CD14-positive monocyte (primary cell): ENCODE data around the gene SH3GL3. TPM values are rescaled to one million over a fixed set of nuclear protein-coding genes. Genes with fewer than 3 reads are reported as not detected.

Source experiments
- DNase-seq, 3 donors: peaks; one replicate each; pipeline ENCODE4 v3.0.0-alpha.2; 2011 to 2022
- H2AFZ ChIP-seq: 2 replicates; pipeline ENCODE4 v1.6.0; 2012; ENCODE audit warnings: mild to moderate bottlenecking, low read depth, low read length, inconsistent platforms; ENCODE audit not compliant: insufficient read depth, poor library complexity, severe bottlenecking
- H3K27ac ChIP-seq, 2 donors: 1 replicate in 1 of 2; 2 replicates in 1 of 2; pipeline ENCODE4 v1.5.1; 2012 to 2013; ENCODE audit warnings: low read length in 2 of 2, control low read depth in 1 of 2, inconsistent platforms in 1 of 2, low read depth in 1 of 2, mild to moderate bottlenecking in 1 of 2
- H3K27me3 ChIP-seq, 2 donors: one replicate each; pipeline versions ENCODE4 v1.6.0 to v1.6.1; 2011 to 2013; ENCODE audit warnings: low read length in 2 of 2; ENCODE audit not compliant: control insufficient read depth in 2 of 2, insufficient read depth in 2 of 2
- H3K36me3 ChIP-seq, 2 donors: replicated peaks in 1 of 2; 1 replicate in 1 of 2; 2 replicates in 1 of 2; pipeline versions ENCODE4 v1.5.1 to v1.6.1; 2012 to 2013; ENCODE audit warnings: low read length in 2 of 2, control low read depth in 1 of 2, inconsistent platforms in 1 of 2, mild to moderate bottlenecking in 1 of 2; ENCODE audit not compliant: insufficient read depth in 2 of 2, control insufficient read depth in 1 of 2
- H3K4me1 ChIP-seq, 2 donors: 1 replicate in 1 of 2; 2 replicates in 1 of 2; pipeline versions ENCODE4 v1.5.1 to v1.6.1; 2012 to 2013; ENCODE audit warnings: low read length in 2 of 2, control low read depth in 1 of 2, inconsistent platforms in 1 of 2, mild to moderate bottlenecking in 1 of 2, moderate library complexity in 1 of 2; ENCODE audit not compliant: insufficient read depth in 2 of 2, control insufficient read depth in 1 of 2
- H3K4me2 ChIP-seq: replicated peaks from 2 replicates; pipeline ENCODE3; 2012; ENCODE audit warnings: low read length, moderate library complexity, mild to moderate bottlenecking; ENCODE audit not compliant: poor library complexity, severe bottlenecking; ENCODE audit errors: extremely low read depth
- H3K4me3 ChIP-seq, 3 experiments: fragments of 200-600 bp in 1 of 3; sonication (generic) in 1 of 3; replicated peaks in 1 of 3; 1 replicate in 2 of 3; 2 replicates in 1 of 3; pipeline ENCODE4 v1.5.1; 2011 to 2013; ENCODE audit warnings: low read length in 3 of 3, mild to moderate bottlenecking in 3 of 3, control low read depth in 2 of 3, low read depth in 2 of 3, inconsistent platforms in 1 of 3, moderate library complexity in 1 of 3
- H3K79me2 ChIP-seq: 2 replicates; pipeline ENCODE4 v1.6.0; 2012; ENCODE audit warnings: mild to moderate bottlenecking, control low read depth, inconsistent platforms, low read length, moderate library complexity; ENCODE audit not compliant: insufficient read depth
- H3K9ac ChIP-seq: 2 replicates; pipeline ENCODE4 v1.6.0; 2017; ENCODE audit warnings: low read length, mild to moderate bottlenecking; ENCODE audit not compliant: insufficient read depth, poor library complexity, severe bottlenecking
- H3K9me3 ChIP-seq, 2 donors: replicated peaks in 1 of 2; 1 replicate in 1 of 2; 2 replicates in 1 of 2; pipeline versions ENCODE4 v1.5.1 to v1.6.1; 2012 to 2013; ENCODE audit warnings: low read length in 2 of 2, control low read depth in 1 of 2; ENCODE audit not compliant: control insufficient read depth in 1 of 2, insufficient read depth in 1 of 2
- H4K20me1 ChIP-seq: 2 replicates; pipeline ENCODE4 v1.6.0; 2012; ENCODE audit warnings: mild to moderate bottlenecking, low read length, control low read depth, moderate library complexity; ENCODE audit not compliant: insufficient read depth
- H3K27ac Mint-ChIP-seq, 7 donors: one replicate each; pipeline ENCODE4 v1.8.0; 2020; ENCODE audit warnings: mild to moderate bottlenecking in 7 of 7, mixed read lengths in 7 of 7, moderate library complexity in 6 of 7, inconsistent platforms in 2 of 7
- H3K27me3 Mint-ChIP-seq, 3 donors: one replicate each; pipeline ENCODE4 v1.8.0; 2021 to 2022; ENCODE audit warnings: low read depth in 3 of 3, mild to moderate bottlenecking in 3 of 3, mixed read lengths in 3 of 3, moderate library complexity in 3 of 3, inconsistent platforms in 1 of 3
- H3K36me3 Mint-ChIP-seq, 2 donors: one replicate each; pipeline ENCODE4 v1.8.0; 2020; ENCODE audit warnings: mixed read lengths in 2 of 2, inconsistent platforms in 1 of 2, mild to moderate bottlenecking in 1 of 2
- H3K4me1 Mint-ChIP-seq: one replicate; pipeline ENCODE4 v1.8.0; 2020; ENCODE audit warnings: mild to moderate bottlenecking, mixed read lengths
- H3K4me3 Mint-ChIP-seq, 2 donors: one replicate each; pipeline ENCODE4 v1.8.0; 2020; ENCODE audit warnings: mild to moderate bottlenecking in 2 of 2, mixed read lengths in 2 of 2, moderate library complexity in 1 of 2
- H3K9me3 Mint-ChIP-seq, 7 donors: one replicate each; pipeline ENCODE4 v1.8.0; 2020 to 2022; ENCODE audit warnings: mixed read lengths in 7 of 7, mild to moderate bottlenecking in 6 of 7, moderate library complexity in 6 of 7, inconsistent platforms in 2 of 7
- CTCF ChIP-seq: fragments of 200-600 bp; IDR thresholded peaks from one replicate; pipeline ENCODE4 v1.8.0; 2022; ENCODE audit warnings: antibody characterized with exemption, mild to moderate bottlenecking
- WGBS: methylation state at CpG from one replicate; pipeline ENCODE4 v1.1.5; 2013; ENCODE audit warnings: missing lambda C conversion rate; ENCODE audit not compliant: insufficient coverage; 5-methylcytosine and 5-hydroxymethylcytosine counted together
- intact Hi-C, 2 donors: fragments of 100-400 bp; cut with micrococcal nuclease; formaldehyde crosslinking; loops; one replicate each; pipeline versions ENCODE4 v1.15.0 to v1.15.1; 2023
- polyA plus RNA-seq, 3 donors: library from polyadenylated mRNA; depleted of rRNA in 1 of 3; unstranded in 2 of 3; stranded (reverse) in 1 of 3; fragments of 300-500 nt in 2 of 3; fragments of >200 nt in 1 of 3; fragmentation: Illumina TruSeq in 2 of 3; gene quantifications; 1 replicate in 2 of 3; 2 replicates in 1 of 3; pipeline ENCODE4 v1.2.3, GENCODE V29; 2012 to 2021

SH3GL3 gene
- polyA plus RNA-seq, 3 donors: not detected

- H3K79me2 ChIP-seq: no peaks in the 10 kb centered on the region
- H3K9me3 Mint-ChIP-seq: peaks cover 0 to 1% (median 0%) of the 10 kb centered on the region in 7 donors
- no peak overlapping the region for H3K27ac ChIP-seq
- no peak for TF ChIP-seq CTCF
- H2AFZ ChIP-seq: no peak overlapping the region
- no peaks in the 10 kb centered on the region for H3K27me3 ChIP-seq
- intact Hi-C loops: loop anchor here in 1 of 2 donors (5.0 kb wide), 1 partner anchor 311 kb away; no protein-coding TSS in a partner anchor
- H3K36me3 Mint-ChIP-seq: no peaks in the 10 kb centered on the region
- H3K27me3 Mint-ChIP-seq: peaks cover 5 to 7% (median 5%) of the 10 kb centered on the region in 3 donors
- no peak overlapping the region for H3K4me2 ChIP-seq
- no peak for DNase-seq
- H3K36me3 ChIP-seq: no peaks in the 10 kb centered on the region
- no peak overlapping the region for H3K27ac Mint-ChIP-seq
- no peaks in the 10 kb centered on the region for H4K20me1 ChIP-seq
- no peaks in the 10 kb centered on the region for H3K4me1 ChIP-seq
- no peaks in the 10 kb centered on the region for H3K9me3 ChIP-seq
- no peak overlapping the region for H3K4me3 ChIP-seq
- H3K4me3 Mint-ChIP-seq: no peak overlapping the region
- no peak overlapping the region for H3K9ac ChIP-seq
- WGBS: no CpG with 5 or more reads among the region's 5 CpGs
- H3K4me1 Mint-ChIP-seq: no peaks in the 10 kb centered on the region
These were observed 111.0 kb downstream of the SH3GL3 start for GRCh38 chr15:83558146-83558545.

GRCh38 chr15:83559310-83559966 lies 112.3 kb downstream of the SH3GL3 start:
- DNase-seq: peak in 2 of 3 donors; percentile 10 to 25
- Histone ChIP-seq H3K36me3 (no peaks in the 10 kb centered on the region), H3K4me3 (no peak overlapping the region), H3K27me3 (no peaks in the 10 kb centered on the region), H4K20me1 (no peaks in the 10 kb centered on the region), H2AFZ (no peak overlapping the region), H3K79me2 (no peaks in the 10 kb centered on the region), H3K27ac (no peak overlapping the region), H3K4me1 (no peaks in the 10 kb centered on the region), H3K9ac (no peak overlapping the region), H3K4me2 (no peak overlapping the region), H3K9me3 (no peaks in the 10 kb centered on the region)
- Mint-ChIP-seq H3K27me3 (peaks cover 5 to 8% (median 5%) of the 10 kb centered on the region in 3 donors), H3K36me3 (no peaks in the 10 kb centered on the region), H3K9me3 (no peaks in the 10 kb centered on the region), H3K27ac (peak overlapping the region in 1 of 7 donors; percentile 16), H3K4me1 (no peaks in the 10 kb centered on the region), H3K4me3 (no peak overlapping the region)
- WGBS: 0% methylated on average over 1 of the region's 7 CpGs
- peak; percentile 80 for TF ChIP-seq CTCF
- intact Hi-C loops: loop anchor here in 1 of 2 donors (5.0 kb wide), 1 partner anchor 312 kb away; no protein-coding TSS in a partner anchor
